Lower leg skin (tissue), 3 donors: ENCODE results near the gene PITPNC1.

Experiments used
- POLR2A ChIP-seq, 2 donors: fragments of 450-650 bp; IDR thresholded peaks; one replicate each; pipeline ENCODE4 v1.6.1; 2016 to 2017; ENCODE audit warnings: antibody characterized with exemption in 2 of 2, mild to moderate bottlenecking in 1 of 2, moderate library complexity in 1 of 2
- TF ChIP-seq, protein P1 (sequence below), 3 donors: fragments of 450-650 bp; IDR thresholded peaks; one replicate each; pipeline ENCODE4 v1.5.1; 2016; ENCODE audit warnings: antibody characterized with exemption in 3 of 3, mild to moderate bottlenecking in 3 of 3, moderate library complexity in 2 of 3

DNA sequence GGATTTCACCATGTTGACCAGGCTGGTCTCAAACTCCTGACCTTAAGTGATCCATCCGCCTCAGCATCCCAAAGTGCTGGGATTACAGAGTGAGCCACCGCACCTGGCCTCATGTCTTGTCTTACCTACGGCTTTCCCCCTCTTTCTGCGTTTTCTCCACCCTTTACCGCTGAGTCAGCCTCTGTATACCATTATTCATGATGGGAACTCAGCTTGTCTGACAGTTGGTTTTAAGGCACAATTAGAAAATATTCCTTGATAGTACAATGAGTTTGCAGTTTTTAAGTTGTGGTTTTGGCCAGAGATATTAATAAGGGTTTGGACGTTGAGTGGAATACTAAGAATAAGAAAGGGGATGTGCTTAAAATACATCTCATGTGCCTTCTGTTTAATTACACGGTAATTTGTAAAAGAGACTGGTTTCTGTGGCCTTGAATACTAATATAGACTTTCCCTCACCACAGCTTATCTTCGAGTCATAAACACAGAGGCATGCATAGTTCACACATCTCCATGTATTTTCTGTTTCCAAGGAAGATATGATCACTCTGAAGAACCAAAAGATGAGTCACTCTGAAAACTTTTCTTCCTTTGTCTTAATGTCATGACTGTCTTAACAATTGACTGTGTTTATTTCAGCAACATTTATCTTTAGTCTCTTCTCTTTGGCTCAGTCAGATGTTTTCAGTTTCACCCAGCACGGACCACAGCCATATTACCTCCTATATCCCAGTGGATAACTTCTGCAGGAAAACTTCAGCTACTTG lies 54.4 kb downstream of the PITPNC1 start:
- no peak for TF ChIP-seq POLR2A (IDR thresholded peaks at IDR 0.05)
- TF ChIP-seq, protein P1, sequence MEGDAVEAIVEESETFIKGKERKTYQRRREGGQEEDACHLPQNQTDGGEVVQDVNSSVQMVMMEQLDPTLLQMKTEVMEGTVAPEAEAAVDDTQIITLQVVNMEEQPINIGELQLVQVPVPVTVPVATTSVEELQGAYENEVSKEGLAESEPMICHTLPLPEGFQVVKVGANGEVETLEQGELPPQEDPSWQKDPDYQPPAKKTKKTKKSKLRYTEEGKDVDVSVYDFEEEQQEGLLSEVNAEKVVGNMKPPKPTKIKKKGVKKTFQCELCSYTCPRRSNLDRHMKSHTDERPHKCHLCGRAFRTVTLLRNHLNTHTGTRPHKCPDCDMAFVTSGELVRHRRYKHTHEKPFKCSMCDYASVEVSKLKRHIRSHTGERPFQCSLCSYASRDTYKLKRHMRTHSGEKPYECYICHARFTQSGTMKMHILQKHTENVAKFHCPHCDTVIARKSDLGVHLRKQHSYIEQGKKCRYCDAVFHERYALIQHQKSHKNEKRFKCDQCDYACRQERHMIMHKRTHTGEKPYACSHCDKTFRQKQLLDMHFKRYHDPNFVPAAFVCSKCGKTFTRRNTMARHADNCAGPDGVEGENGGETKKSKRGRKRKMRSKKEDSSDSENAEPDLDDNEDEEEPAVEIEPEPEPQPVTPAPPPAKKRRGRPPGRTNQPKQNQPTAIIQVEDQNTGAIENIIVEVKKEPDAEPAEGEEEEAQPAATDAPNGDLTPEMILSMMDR (IDR thresholded peaks at IDR 0.05), result no peak
